AG09319 (cell line): ENCODE results near the gene NHERF1.

Experiments used
- DNase-seq: peaks from one replicate; pipeline ENCODE4 v3.0.0-alpha.2; 2010; ENCODE audit warnings: low read depth; ENCODE audit errors: extremely low read depth
- CTCF ChIP-seq: IDR thresholded peaks from 2 replicates; pipeline ENCODE4 v1.5.1; 2011; ENCODE audit warnings: low read depth, mild to moderate bottlenecking, inconsistent platforms, low read length, moderate library complexity

Gene NHERF1

DNA sequence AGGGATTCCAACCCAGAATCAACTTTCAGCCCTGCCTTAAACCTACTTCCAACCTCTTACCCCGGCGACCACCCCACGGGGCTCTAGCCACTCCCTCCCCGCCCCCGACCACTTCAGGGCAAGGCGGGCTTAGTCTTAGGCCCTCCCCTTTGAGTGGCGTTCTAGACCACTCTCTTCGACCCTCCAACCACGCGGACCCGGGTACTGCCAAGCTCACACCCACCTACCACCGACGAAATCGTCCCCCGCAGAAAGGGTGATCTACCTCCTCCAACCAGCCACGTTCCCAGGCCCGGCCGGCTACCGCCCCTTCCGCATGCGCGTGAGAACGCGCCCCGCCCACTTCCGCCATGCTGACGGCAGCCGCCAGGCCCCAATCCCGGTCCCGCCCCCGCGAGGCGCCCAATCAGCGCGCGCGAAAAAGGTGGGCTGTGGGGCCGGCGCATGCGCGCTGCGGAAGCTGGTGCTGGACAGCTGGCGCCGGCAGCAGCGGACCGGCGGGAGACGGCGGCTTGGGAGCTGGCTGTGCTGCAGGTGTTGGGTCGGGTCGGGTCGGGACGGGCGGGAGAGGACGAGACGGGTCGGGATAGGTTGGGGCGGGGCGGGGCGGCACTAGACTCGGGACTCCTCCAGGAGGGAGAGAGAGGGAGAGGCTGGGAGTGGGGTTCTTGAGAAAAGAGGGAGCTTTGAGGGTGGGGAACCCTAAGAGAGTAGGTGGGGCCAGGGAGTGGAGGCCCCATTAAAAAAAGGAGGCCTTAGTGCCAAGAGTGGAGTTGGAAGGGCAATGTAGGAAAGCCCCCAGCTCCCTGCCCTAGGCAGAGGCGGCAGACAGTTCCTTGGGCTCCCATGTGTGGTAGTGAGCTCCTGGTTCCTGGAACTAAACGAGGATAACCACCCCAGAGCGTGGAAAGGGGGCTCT, 27.9 kb downstream of the NHERF1 start, which contains the start of gene NAT9:
Gene NAT9, minus strand, starts transcription at position 302 of the 919 bp plus-strand sequence. CDS start 647 bp downstream, outside the sequence.
- DNase-seq: peak; percentile 82
- TF ChIP-seq CTCF: no peak

- no peak for DNase-seq
- TF ChIP-seq CTCF: no peak
These were observed 28.6 kb downstream of the NHERF1 start for GRCh38 chr17:74776990-74777389.

GRCh38 chr17:74777901-74778515, 29.6 kb downstream of the NHERF1 start:
- DNase-seq: no peak
- no peak for TF ChIP-seq CTCF

GRCh38 chr17:74778960-74779359, 30.5 kb downstream of the NHERF1 start:
- DNase-seq: no peak
- no peak for TF ChIP-seq CTCF

GRCh38 chr17:74779501-74779900, 31.1 kb downstream of the NHERF1 start:
- DNase-seq: no peak
- TF ChIP-seq CTCF: no peak

GRCh38 chr17:74779948-74780400, 31.5 kb downstream of the NHERF1 start:
- no peak for TF ChIP-seq CTCF
- no peak for DNase-seq
